IMR-90 (cell line): Measurements from ENCODE around the gene CASTOR1. TPM values are rescaled to one million over a fixed set of nuclear protein-coding genes. Genes with fewer than 3 reads are reported as not detected.

Source experiments
- ATAC-seq: fragments of 200-7000 bp; cut with Tn5 transposase; 2 replicates; pipeline ENCODE4 v1.9.1; 2020; ENCODE audit warnings: low read depth, mild to moderate bottlenecking, moderate library complexity
- BruUV-seq: library from RNA; stranded (reverse); fragments of 400-500 nt; replicated peaks from 2 replicates; lab custom pipeline; 2021; lab: Mats Ljungman, UMichigan
- CTCF ChIA-PET: fragments of 300-600 bp; formaldehyde crosslinking; extraction: SDS; loops from one replicate; lab custom pipeline; 2021; ENCODE audit warnings: antibody characterized with exemption; lab: Yijun Ruan, JAX
- POLR2A ChIA-PET: fragments of 300-600 bp; sonication (Branson Sonifier 250); formaldehyde crosslinking; loops from one replicate; lab custom pipeline; 2022; ENCODE audit warnings: antibody characterized with exemption; ENCODE audit not compliant: unreplicated experiment; lab: Charles Lee
- DNase-seq: peaks from one replicate; pipeline ENCODE4 v3.0.0; 2013
- H2AFZ ChIP-seq: replicated peaks from 2 replicates; pipeline ENCODE3; 2013; ENCODE audit warnings: low read length, mild to moderate bottlenecking; ENCODE audit not compliant: poor library complexity
- H2AK5ac ChIP-seq: 2 replicates; pipeline ENCODE4 v1.6.1; 2013; ENCODE audit warnings: low read depth, low read length, inconsistent platforms
- H2AK9ac ChIP-seq: replicated peaks from 2 replicates; pipeline ENCODE3; 2013; ENCODE audit warnings: mild to moderate bottlenecking, low read depth, low read length, moderate library complexity; ENCODE audit not compliant: poor library complexity
- H2BK120ac ChIP-seq: 2 replicates; pipeline ENCODE4 v1.6.1; 2013; ENCODE audit warnings: low read depth, low read length, inconsistent platforms
- H2BK15ac ChIP-seq: 3 replicates; pipeline ENCODE4 v1.6.1; 2013; ENCODE audit warnings: low read depth, low read length, inconsistent platforms
- H2BK20ac ChIP-seq: 2 replicates; pipeline ENCODE4 v1.6.1; 2013; ENCODE audit warnings: low read depth, mild to moderate bottlenecking, inconsistent platforms, low read length, moderate library complexity
- H2BK5ac ChIP-seq: 2 replicates; pipeline ENCODE4 v1.6.1; 2013; ENCODE audit warnings: mild to moderate bottlenecking, low read depth, low read length, inconsistent platforms; ENCODE audit not compliant: poor library complexity, severe bottlenecking
- H3K14ac ChIP-seq: replicated peaks from 2 replicates; pipeline ENCODE4 v1.6.1; 2013; ENCODE audit warnings: low read depth, low read length, inconsistent platforms
- H3K18ac ChIP-seq: 2 replicates; pipeline ENCODE4 v1.6.1; 2013; ENCODE audit warnings: low read depth, low read length, control low read depth
- H3K23ac ChIP-seq: 2 replicates; pipeline ENCODE4 v1.6.1; 2013; ENCODE audit warnings: low read depth, low read length, inconsistent platforms
- H3K27ac ChIP-seq: 2 replicates; pipeline ENCODE4 v1.5.1; 2013; ENCODE audit warnings: mild to moderate bottlenecking, control low read depth, low read length; ENCODE audit not compliant: insufficient read depth
- H3K27me3 ChIP-seq: 2 replicates; pipeline ENCODE4 v1.6.1; 2013; ENCODE audit warnings: low read length; ENCODE audit not compliant: control insufficient read depth, insufficient read depth
- H3K36me3 ChIP-seq: 2 replicates; pipeline ENCODE4 v1.6.1; 2013; ENCODE audit warnings: low read length, mixed read lengths; ENCODE audit not compliant: control insufficient read depth, insufficient read depth
- H3K4ac ChIP-seq: 2 replicates; pipeline ENCODE4 v1.6.1; 2013; ENCODE audit warnings: low read depth, low read length, inconsistent platforms
- H3K4me1 ChIP-seq: 2 replicates; pipeline ENCODE4 v1.6.1; 2013; ENCODE audit warnings: low read length, mixed read lengths; ENCODE audit not compliant: control insufficient read depth, insufficient read depth
- H3K4me2 ChIP-seq: 2 replicates; pipeline ENCODE4 v1.6.1; 2013; ENCODE audit warnings: low read depth, mild to moderate bottlenecking, control low read depth, low read length, moderate library complexity
- H3K4me3 ChIP-seq: 2 replicates; pipeline ENCODE4 v1.5.1; 2013; ENCODE audit warnings: low read depth, mild to moderate bottlenecking, control low read depth, low read length, moderate library complexity; ENCODE audit not compliant: insufficient read depth
- H3K56ac ChIP-seq: 2 replicates; pipeline ENCODE4 v1.6.1; 2013; ENCODE audit warnings: low read length, inconsistent platforms; ENCODE audit not compliant: insufficient read depth; ENCODE audit errors: extremely low read depth
- H3K79me1 ChIP-seq, 2 experiments: 2 replicates each; pipeline ENCODE4 v1.6.1; 2013; ENCODE audit warnings: low read length in 2 of 2, inconsistent platforms in 1 of 2, low read depth in 1 of 2
- H3K9ac ChIP-seq: 2 replicates; pipeline ENCODE4 v1.6.1; 2013; ENCODE audit warnings: low read depth, low read length, control low read depth
- H3K9me1 ChIP-seq: 2 replicates; pipeline ENCODE4 v1.6.1; 2013; ENCODE audit warnings: low read length, inconsistent platforms; ENCODE audit not compliant: insufficient read depth
- H3K9me3 ChIP-seq: 2 replicates; pipeline ENCODE4 v1.6.1; 2013; ENCODE audit warnings: low read length; ENCODE audit not compliant: control insufficient read depth, insufficient read depth
- H4K20me1 ChIP-seq: 2 replicates; pipeline ENCODE4 v1.6.1; 2013; ENCODE audit warnings: low read length, inconsistent platforms; ENCODE audit not compliant: insufficient read depth
- H4K5ac ChIP-seq: 2 replicates; pipeline ENCODE4 v1.6.1; 2013; ENCODE audit warnings: mild to moderate bottlenecking, low read depth, low read length, control low read depth
- H4K8ac ChIP-seq, 2 experiments: 2 replicates each; pipeline ENCODE4 v1.6.1; 2013; ENCODE audit warnings: low read depth in 2 of 2, low read length in 2 of 2, control low read depth in 1 of 2, inconsistent platforms in 1 of 2
- H4K91ac ChIP-seq: 2 replicates; pipeline ENCODE4 v1.6.1; 2013; ENCODE audit warnings: low read depth, low read length, inconsistent platforms; ENCODE audit not compliant: insufficient read depth
- CEBPB ChIP-seq: IDR thresholded peaks from 2 replicates; pipeline ENCODE4 v1.6.1; 2012; ENCODE audit warnings: low read depth, low read length, improper control_type of control experiment
- POLR2A ChIP-seq: IDR thresholded peaks from 2 replicates; pipeline ENCODE4 v1.6.1; 2012; ENCODE audit warnings: mild to moderate bottlenecking, low read depth, low read length
- RFX5 ChIP-seq: IDR thresholded peaks from 2 replicates; pipeline ENCODE4 v1.8.0; 2012; ENCODE audit warnings: low read depth, mild to moderate bottlenecking, low read length, moderate library complexity
- WGBS, 2 experiments: methylation state at CpG; one replicate each; pipeline versions ENCODE4 v1.1.5 to v1.1.7; 2013; ENCODE audit warnings: missing lambda C conversion rate in 2 of 2; ENCODE audit not compliant: insufficient read length in 1 of 2; ENCODE audit errors: extremely low coverage in 2 of 2; 5-methylcytosine and 5-hydroxymethylcytosine counted together
- dilution Hi-C: fragments of 300-500 bp; cut with HindIII; formaldehyde crosslinking; loops from one replicate; pipeline ENCODE4 v1.14.3; 2018; ENCODE audit warnings: low sequenced_read_pairs; ENCODE audit not compliant: unreplicated experiment
- in situ Hi-C: fragments of 300-500 bp; cut with MboI; formaldehyde crosslinking; loops from 3 replicates; pipeline ENCODE4 v1.14.3; 2019; ENCODE audit warnings: low sequenced_read_pairs, inconsistent platforms, mixed read lengths
- intact Hi-C: fragments of 100-400 bp; cut with micrococcal nuclease; formaldehyde crosslinking; loops from 2 replicates; pipeline ENCODE4 v1.10.0; 2022
- polyA plus RNA-seq, 3 experiments: library from polyadenylated mRNA; depleted of rRNA; stranded (reverse); fragments of >200 nt; gene quantifications; 2 replicates each; pipeline ENCODE4 v1.2.3, GENCODE V29; 2012; ENCODE audit warnings: low replicate concordance in 1 of 3
- total RNA-seq: library from RNA; depleted of rRNA; stranded (reverse); fragments of >200 nt; gene quantifications from 2 replicates; pipeline ENCODE4 v1.2.3, GENCODE V29; 2012

CASTOR1 gene
- total and polyA plus RNA-seq, 2 of the 4 experiments (the other 2 are of a cell fraction), result 10.6 to 23.5 TPM

DNA sequence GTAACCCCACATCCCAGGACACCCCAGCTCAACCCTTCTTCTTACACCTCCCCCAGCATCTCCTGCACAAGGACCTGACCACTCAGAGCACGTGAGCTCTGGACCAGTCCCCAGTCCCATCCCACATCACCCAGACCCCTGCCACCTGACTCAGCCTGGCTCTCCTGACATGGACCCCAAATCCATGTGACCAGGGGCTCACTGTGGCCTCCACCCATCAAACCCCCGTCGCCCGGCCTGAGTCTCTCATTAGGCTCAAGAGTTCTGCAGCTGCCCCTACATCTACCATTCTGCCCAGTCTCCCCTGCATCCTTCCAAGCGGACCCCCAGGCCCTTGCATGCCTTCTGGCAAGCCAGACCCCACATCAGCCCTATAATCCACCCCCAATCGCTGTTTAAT lies 40.8 kb downstream of the CASTOR1 start:
- Histone ChIP-seq H4K91ac (peak overlapping the region; percentile 87), H3K9ac (no peak overlapping the region; the same call in 1 of the 2 replicates), H4K20me1 (no peaks in the 10 kb centered on the region), H3K9me3 (no peaks in the 10 kb centered on the region), H3K4ac (peak overlapping the region; percentile 89), H3K9me1 (peaks cover 28% of the 10 kb centered on the region), H3K36me3 (peaks cover 16% of the 10 kb centered on the region), H3K4me2 (no peak overlapping the region), H2BK5ac (peak overlapping the region; percentile 32), H3K14ac (no peak overlapping the region; the same call in 1 of the 2 replicates), H3K4me3 (no peak overlapping the region), H2AFZ (no peak overlapping the region), H2AK9ac (peak overlapping the region; percentile 38), H3K18ac (peak overlapping the region; percentile 48; the same call in 1 of the 2 replicates), H3K56ac (no peak overlapping the region), H4K5ac (peak overlapping the region; percentile 37), H2AK5ac (peak overlapping the region; percentile 91), H3K27ac (peak overlapping the region; percentile 100), H4K8ac (peak overlapping the region in 1 of 2 experiments; percentile 82; a peak in 3 of 4 replicates), H2BK120ac (peak overlapping the region; percentile 71; the same call in 1 of the 2 replicates), H3K27me3 (no peaks in the 10 kb centered on the region), H3K79me1 (peaks cover 25 to 38% of the 10 kb centered on the region in 2 experiments), H2BK20ac (peak overlapping the region; percentile 58; the same call in 1 of the 2 replicates), H3K4me1 (peaks cover 65% of the 10 kb centered on the region), H3K23ac (no peak overlapping the region), H2BK15ac (peak overlapping the region; percentile 89; the same call in 2 of the 3 replicates)
- no TSS peak for BruUV-seq
- in situ Hi-C loops (no loop called here), dilution Hi-C loops (no loop called here), intact Hi-C loops (loop anchor here (5.0 kb wide), 1 partner anchor 91 kb away; no protein-coding TSS in a partner anchor)
- CTCF ChIA-PET, result interaction anchor here (0.6 kb wide), 1 partner anchor 470 kb away, joined by 3 read pairs; no protein-coding TSS in a partner anchor
- no peak for DNase-seq
- POLR2A ChIA-PET, result no interaction called here
- 100% methylated on average over 4 of the region's 6 CpGs; no CpG with 5 or more reads in 1 of the 2 experiments for WGBS, 2 experiments
- TF ChIP-seq RFX5 (no peak), POLR2A (peak; percentile 34; the same call in 1 of the 2 replicates), CEBPB (no peak)
- no peak for ATAC-seq
